Liver (tissue), 3 donors: ENCODE measurements around the gene BARX1.

Source experiments
- CTCF ChIP-seq: fragments of 150-350 bp; IDR thresholded peaks from 2 replicates; pipeline ENCODE4 v1.5.1; 2017; ENCODE audit warnings: improper control_type of control experiment, low read depth, low read length; ENCODE audit not compliant: missing input control
- EGR1 ChIP-seq, 2 donors: IDR thresholded peaks; 2 replicates each; pipeline ENCODE4 v1.6.1; 2016 to 2018; ENCODE audit warnings: antibody characterized with exemption in 2 of 2, low read depth in 2 of 2
- GABPA ChIP-seq, 2 donors: IDR thresholded peaks in 1 of 2; conservative IDR thresholded peaks in 1 of 2; 2 replicates each; pipeline ENCODE4 v1.6.1; 2016; ENCODE audit warnings: antibody characterized with exemption in 2 of 2, mild to moderate bottlenecking in 1 of 2, moderate library complexity in 1 of 2
- HNF4A ChIP-seq, 2 donors: conservative IDR thresholded peaks; 2 replicates each; pipeline ENCODE4 v1.6.1; 2016; ENCODE audit warnings: antibody characterized with exemption in 2 of 2, mild to moderate bottlenecking in 2 of 2
- HNF4G ChIP-seq: IDR thresholded peaks from 2 replicates; pipeline ENCODE4 v1.6.1; 2016; ENCODE audit warnings: antibody characterized with exemption
- JUND ChIP-seq, 2 donors: IDR thresholded peaks; 2 replicates each; pipeline ENCODE4 v1.6.1; 2016; ENCODE audit warnings: antibody characterized with exemption in 2 of 2
- MAX ChIP-seq: IDR thresholded peaks from 2 replicates; pipeline ENCODE4 v1.6.1; 2016; ENCODE audit warnings: antibody characterized with exemption
- RAD21 ChIP-seq, 2 donors: IDR thresholded peaks; 2 replicates each; pipeline ENCODE4 v1.6.1; 2016; ENCODE audit warnings: antibody characterized with exemption in 2 of 2, mild to moderate bottlenecking in 2 of 2
- REST ChIP-seq: IDR thresholded peaks from 2 replicates; pipeline ENCODE4 v1.6.1; 2016; ENCODE audit warnings: antibody characterized with exemption, mild to moderate bottlenecking
- RXRA ChIP-seq, 2 donors: IDR thresholded peaks; 2 replicates each; pipeline ENCODE4 v1.6.1; 2017 to 2018; ENCODE audit warnings: antibody characterized with exemption in 2 of 2, mild to moderate bottlenecking in 1 of 2
- SP1 ChIP-seq: IDR thresholded peaks from 2 replicates; pipeline ENCODE4 v1.6.1; 2018; ENCODE audit warnings: antibody characterized with exemption, mild to moderate bottlenecking
- YY1 ChIP-seq: IDR thresholded peaks from 2 replicates; pipeline ENCODE4 v1.6.1; 2016; ENCODE audit warnings: antibody characterized with exemption, mild to moderate bottlenecking
- donor health status: healthy.
- donor health status: healthy.

- TF ChIP-seq CTCF (no peak), SP1 (no peak), MAX (no peak), EGR1 (IDR thresholded peaks at IDR 0.05; ENCODE audit: low read depth in 2 of 2) (no peak), RXRA (IDR thresholded peaks at IDR 0.05) (no peak), RAD21 (IDR thresholded peaks at IDR 0.05) (no peak), JUND (IDR thresholded peaks at IDR 0.05) (no peak), REST (no peak), HNF4A (conservative IDR thresholded peaks at IDR 0.05) (no peak), GABPA (IDR thresholded peaks at IDR 0.05 in 1 of 2, conservative IDR thresholded peaks at IDR 0.05 in 1 of 2) (no peak), HNF4G (no peak), YY1 (no peak)
These were observed 45.0 kb downstream of the BARX1 start for GRCh38 chr9:93910196-93910595.
